Upper lobe of left lung (tissue), 4 donors: ENCODE measurements around the gene FBXL13.

Experiments
- CTCF ChIP-seq, 6 experiments: fragments of 450-650 bp in 4 of 6; fragments of 200-600 bp in 2 of 6; sonication (generic) in 2 of 6; IDR thresholded peaks; one replicate each; pipeline ENCODE4 v1.5.1; 2016 to 2019; ENCODE audit warnings: antibody characterized with exemption in 6 of 6
- POLR2AphosphoS5 ChIP-seq, 2 donors: sonication (generic); formaldehyde crosslinking; IDR thresholded peaks; one replicate each; pipeline ENCODE4 v1.5.1; 2017; ENCODE audit warnings: antibody characterized with exemption in 2 of 2

GRCh38 chr7:102829075-102829474 lies 245.5 kb downstream of the FBXL13 start:
- TF ChIP-seq CTCF (IDR thresholded peaks at IDR 0.05) (no peak), POLR2AphosphoS5 (IDR thresholded peaks at IDR 0.05) (no peak)
